Effector CD8-positive, alpha-beta T cell (primary cell): ENCODE measurements around the gene TLR9.
"Not testable (repeated sequence)": the region's sequence is repeated elsewhere in the genome, so short reads cannot be mapped to it uniquely, and the experiment has no call there.

Source experiments
- DNase-seq: peaks from one replicate; lab custom pipeline; 2025; lab: John Stamatoyannopoulos, UW

The TLR9 gene

DNA sequence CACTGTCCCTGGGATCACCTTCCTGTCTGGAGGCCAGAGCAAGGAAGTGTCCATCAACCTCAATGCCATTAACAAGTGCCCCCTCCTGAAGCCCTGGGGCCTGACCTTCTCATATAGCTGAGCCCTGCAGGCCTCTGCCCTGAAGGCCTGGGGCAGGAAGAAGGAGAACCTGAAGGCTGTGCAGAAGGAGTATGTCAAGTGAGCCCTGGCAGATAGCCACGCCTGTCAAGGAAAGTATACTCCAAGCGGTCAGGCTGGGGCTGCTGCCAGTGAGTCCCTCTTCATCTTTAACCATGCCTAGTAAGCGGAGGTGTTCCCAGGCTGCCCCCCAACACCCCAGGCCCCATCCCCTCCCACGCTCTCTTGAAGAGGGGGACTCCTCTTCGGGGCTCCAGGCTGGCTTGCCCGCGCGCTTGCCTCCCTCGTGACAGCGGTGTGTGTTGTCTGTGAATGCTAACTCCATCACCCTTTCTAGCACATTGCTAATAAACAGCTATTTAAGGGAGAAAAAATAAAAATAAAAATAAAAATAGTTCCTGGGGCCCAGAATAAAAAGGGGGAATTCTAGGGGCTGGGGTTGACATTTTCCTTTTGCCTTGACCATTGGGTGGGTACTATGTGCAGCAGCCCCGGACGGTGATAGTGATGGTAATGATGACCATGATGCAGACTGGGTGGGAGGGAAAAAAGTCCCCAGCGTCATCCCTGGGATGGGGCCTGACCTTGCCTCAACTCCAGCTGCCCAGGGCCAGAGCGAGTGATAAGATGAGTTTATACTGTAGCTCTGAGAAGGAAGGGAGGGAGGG lies 30.8 kb downstream of the TLR9 start:
- no peak for DNase-seq

GRCh38 chr3:52193065-52193464 lies 32.4 kb downstream of the TLR9 start:
- DNase-seq = no peak

DNA sequence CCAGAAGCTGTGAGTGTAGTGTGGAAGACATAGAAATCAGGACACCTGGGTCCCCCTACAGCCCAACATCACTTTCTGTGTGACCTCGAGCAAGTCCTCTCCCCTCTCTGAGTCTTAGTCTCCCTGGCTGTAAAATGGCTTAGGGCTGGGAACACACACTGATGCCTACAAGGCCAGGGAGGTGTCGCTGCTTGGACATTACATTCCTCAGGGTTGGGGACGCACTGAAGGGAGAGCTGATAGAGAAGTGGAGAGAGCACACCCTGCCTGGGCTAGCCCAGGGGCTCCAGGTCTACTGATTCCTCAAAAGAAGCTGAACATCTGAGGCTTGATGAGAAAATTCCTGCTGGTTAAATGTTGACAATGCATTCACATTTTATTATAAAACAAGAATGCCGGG lies 33.8 kb downstream of the TLR9 start:
- no peak for DNase-seq

DNA sequence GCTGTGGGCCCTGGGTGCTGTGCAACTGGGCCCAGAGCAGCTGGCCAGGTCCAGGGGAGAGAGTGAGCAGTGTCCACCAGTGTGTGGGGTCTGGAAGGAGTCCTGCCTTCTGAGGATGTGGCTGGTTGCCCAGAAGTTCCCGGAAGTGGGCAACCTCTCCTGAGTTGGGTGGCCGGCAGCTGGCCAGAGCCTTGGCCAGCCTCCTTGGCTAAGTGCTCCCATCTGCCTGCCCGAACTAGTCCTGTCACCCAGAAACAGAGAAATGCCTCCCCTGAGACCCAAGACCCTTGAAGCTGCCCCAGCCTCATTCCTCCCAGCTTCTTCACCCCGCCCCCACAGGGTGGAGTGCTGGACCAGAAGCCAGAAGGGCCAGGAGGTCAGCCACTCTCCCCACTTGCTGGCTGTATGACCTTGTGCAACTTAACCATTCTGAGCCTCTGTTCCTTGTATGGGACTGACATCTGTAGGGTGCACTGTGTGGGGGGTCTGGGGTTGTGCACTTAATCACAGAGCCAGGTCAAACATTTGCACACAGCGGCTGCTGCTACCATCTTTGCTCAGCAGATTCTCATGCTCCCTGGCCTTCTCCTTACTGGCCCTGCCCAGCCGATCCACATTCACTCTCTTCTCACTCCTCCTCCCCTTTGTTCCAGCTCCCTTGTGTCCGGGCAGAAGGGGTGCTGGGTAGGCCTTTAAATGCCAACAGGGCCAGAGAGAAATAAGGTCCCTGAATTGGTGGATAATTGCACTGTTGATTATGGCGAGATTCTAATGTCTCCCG lies 35.0 kb downstream of the TLR9 start:
- no peak for DNase-seq

DNA sequence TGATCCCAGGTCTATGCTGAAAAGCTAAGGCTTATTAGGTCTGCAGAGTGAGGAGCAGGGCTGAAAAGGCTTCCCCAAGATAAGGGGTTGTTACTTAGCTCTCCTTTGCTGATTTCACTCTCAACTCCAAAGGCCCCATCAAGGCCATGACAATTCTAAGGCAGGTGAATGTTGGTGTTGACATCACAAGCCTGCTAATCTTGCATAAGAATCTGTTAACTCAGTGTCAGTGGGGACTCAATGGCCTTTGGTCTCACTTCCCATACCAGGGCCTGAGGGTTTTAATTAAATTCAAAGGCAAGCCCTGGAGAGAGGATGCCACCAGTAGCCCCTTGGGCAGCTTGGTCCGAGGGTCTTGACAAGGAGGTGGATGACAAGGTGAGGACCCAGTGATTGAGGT lies 36.9 kb downstream of the TLR9 start:
- no peak for DNase-seq

GRCh38 chr3:52186729-52187128 lies 38.7 kb downstream of the TLR9 start:
- DNase-seq = no peak

GRCh38 chr3:52185837-52186236 lies 39.6 kb downstream of the TLR9 start:
- no peak for DNase-seq

- DNase-seq = no peak
Observed at GRCh38 chr3:52185311-52185710, 40.1 kb downstream of the TLR9 start.

DNA sequence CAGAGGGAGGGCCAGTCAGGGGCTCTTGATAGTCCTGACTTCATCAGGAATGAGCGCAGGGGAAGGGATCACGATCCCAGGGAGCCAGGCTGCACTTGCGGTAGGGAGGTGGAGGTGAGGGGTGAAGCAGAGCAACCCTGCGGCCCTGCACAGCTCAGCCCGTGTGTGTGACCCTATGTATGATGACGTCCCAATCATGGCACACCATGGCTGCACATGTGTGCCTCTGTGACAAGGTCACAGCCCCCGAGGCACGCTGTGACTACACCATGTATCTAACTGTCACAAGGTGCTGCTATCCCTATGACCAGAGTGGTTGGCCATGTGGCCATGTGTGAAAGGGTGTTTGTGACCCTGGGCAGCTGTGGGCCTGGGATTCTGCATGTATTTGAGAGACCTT lies 40.8 kb downstream of the TLR9 start:
- DNase-seq = no peak

GRCh38 chr3:52183786-52184445 lies 41.5 kb downstream of the TLR9 start:
- DNase-seq = no peak

- DNase-seq = no peak
Observed at GRCh38 chr3:52182691-52183090, 42.8 kb downstream of the TLR9 start.

DNA sequence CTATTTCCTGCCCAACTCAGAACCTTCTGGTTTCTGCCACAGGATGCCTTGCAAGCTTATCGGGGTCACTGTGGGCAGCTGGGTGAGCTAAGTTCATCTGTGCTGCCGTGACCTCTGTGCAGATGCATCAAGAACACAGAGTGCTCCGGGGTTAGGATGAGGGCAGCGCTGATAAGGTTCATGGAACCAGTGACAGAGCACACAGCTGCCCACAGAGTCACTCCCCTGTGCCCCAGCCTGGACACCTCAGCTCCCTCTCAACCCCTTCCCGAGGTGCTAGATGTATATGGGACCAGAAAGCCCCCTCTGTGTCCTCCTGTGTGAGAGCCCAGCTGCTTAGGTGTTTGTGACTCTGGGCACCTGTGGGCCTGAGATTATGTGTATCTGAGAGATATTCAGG lies 43.2 kb downstream of the TLR9 start:
- DNase-seq = no peak

GRCh38 chr3:52181543-52181942 lies 43.9 kb downstream of the TLR9 start:
- DNase-seq = no peak

- DNase-seq = no peak
Observed at GRCh38 chr3:52178537-52178936, 46.9 kb downstream of the TLR9 start.

- not testable (repeated sequence) for DNase-seq
Observed at GRCh38 chr3:52178126-52178525, 47.3 kb downstream of the TLR9 start.

DNA sequence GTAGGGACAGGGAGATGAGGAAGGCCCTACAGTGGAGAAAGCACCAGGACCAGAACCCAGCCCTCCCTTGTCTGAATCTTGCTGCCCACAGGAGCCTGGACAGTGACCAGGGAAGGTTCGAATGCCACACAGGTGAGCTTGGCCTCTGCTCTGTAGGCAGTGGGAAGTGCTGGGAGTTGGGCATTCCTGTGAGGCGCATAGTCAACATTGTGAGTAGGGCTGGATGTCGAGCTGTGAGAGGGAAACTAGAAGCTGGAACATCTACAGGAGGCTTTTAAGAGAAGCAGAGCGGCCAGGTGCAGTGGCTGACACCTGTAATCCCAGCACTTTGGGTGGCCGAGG lies 47.8 kb downstream of the TLR9 start:
- DNase-seq = no peak

GRCh38 chr3:52176951-52177700 lies 48.3 kb downstream of the TLR9 start:
- DNase-seq = no peak

GRCh38 chr3:52176180-52176752 lies 49.2 kb downstream of the TLR9 start:
- DNase-seq = no peak

- no peak for DNase-seq
Observed at GRCh38 chr3:52175416-52176179, 49.8 kb downstream of the TLR9 start.

DNA sequence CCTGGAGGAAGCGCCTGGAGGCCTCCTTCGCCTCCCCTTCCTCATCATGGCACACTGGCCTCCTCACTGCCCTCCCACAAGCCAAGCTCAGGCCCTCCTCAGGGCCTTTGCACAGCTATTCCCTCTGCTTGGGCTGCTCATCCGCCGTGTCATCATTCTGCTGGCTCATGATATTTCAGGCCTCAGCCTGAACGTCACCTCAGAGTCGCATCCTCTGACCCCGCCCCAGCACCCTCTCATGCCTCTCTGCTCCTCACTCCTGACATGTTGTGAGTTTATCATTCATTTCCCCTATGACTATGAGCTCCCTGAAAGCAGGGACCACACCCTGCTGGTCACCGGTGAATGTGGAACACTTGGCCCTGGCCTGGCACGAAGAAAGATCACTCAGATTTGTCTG lies 50.5 kb downstream of the TLR9 start:
- DNase-seq = no peak

DNA sequence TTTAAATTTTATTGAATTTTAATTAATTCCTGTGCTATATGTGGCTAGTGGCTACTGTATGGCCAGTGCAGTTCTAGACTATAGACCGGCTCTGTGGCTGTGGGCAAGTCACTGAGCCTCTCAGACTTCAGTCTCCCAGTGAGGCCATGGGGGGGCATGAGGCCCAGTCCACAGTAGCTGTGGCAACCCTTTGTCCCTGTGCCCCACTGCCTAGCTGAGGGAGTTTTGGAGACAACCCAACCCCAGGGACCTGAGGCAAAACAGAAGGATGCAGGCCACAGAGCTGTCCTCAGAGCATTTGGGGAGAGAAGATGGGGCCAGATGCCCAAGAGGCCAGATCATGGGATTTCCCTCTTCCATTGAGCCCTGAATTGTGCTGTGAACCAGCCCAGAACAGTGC lies 52.3 kb downstream of the TLR9 start:
- no peak for DNase-seq
